ENCODE results near the gene ZDBF2.
"Not testable (repeated sequence)": the region's sequence is repeated elsewhere in the genome, so short reads cannot be mapped to it uniquely, and the experiment has no call there.

Gene ZDBF2

GRCh38 chr2:206289391-206289790, 14.9 kb downstream of the ZDBF2 start:
- no peaks in the 10 kb centered on the region for H3K4me1 ChIP-seq (ENCODE audit: control extremely low read depth in 1 of 4, control insufficient read depth in 4 of 4, insufficient read depth in 4 of 4, low read length in 3 of 4)
- DNase-seq: no peak
- H3K9me3 ChIP-seq (ENCODE audit: control extremely low read depth in 1 of 5, control insufficient read depth in 4 of 5, insufficient read depth in 2 of 5, low read depth in 1 of 5, low read length in 4 of 5): peaks cover 0 to 30% (median 13%) of the 10 kb centered on the region in 5 experiments
- CTCF ChIA-PET: interaction anchor here (0.5 to 1.2 kb wide), 3 partner anchors 11 to 193 kb away, joined by 3 read pairs; no protein-coding TSS in a partner anchor
- H3K27me3 ChIP-seq (replicated peaks in 2 of 5; ENCODE audit: control insufficient read depth in 4 of 5, insufficient read depth in 5 of 5, low read length in 4 of 5): no peaks in the 10 kb centered on the region
- H3K36me3 ChIP-seq (ENCODE audit: control insufficient read depth in 4 of 4, insufficient read depth in 4 of 4, low read length in 3 of 4): peaks cover 0 to 7% (median 3%) of the 10 kb centered on the region in 4 experiments
- POLR2A ChIA-PET: no interaction called here
- 91% methylated on average over 3 of the region's 4 CpGs for WGBS (ENCODE audit: insufficient coverage)
- H3K27ac ChIP-seq (ENCODE audit: insufficient read depth in 1 of 2, low read depth in 1 of 2, low read length in 2 of 2, poor library complexity in 1 of 2, severe bottlenecking in 2 of 2): no peak overlapping the region
- H3K4me3 ChIP-seq (ENCODE audit: control insufficient read depth in 1 of 7, extremely low read depth in 1 of 7, insufficient read depth in 4 of 7, low read depth in 2 of 7, low read length in 6 of 7): no peak overlapping the region

GRCh38 chr2:206296128-206296527, 21.7 kb downstream of the ZDBF2 start:
- ChIA-PET CTCF (no interaction called here), POLR2A (no interaction called here)
- Histone ChIP-seq H3K9me3 (ENCODE audit: control extremely low read depth in 1 of 5, control insufficient read depth in 4 of 5, insufficient read depth in 2 of 5, low read depth in 1 of 5, low read length in 4 of 5) (peaks cover 0 to under 1% (median 0%) of the 10 kb centered on the region in 5 experiments), H3K4me3 (ENCODE audit: control insufficient read depth in 1 of 7, extremely low read depth in 1 of 7, insufficient read depth in 4 of 7, low read depth in 2 of 7, low read length in 6 of 7) (no peak overlapping the region), H3K27me3 (replicated peaks in 2 of 5; ENCODE audit: control insufficient read depth in 4 of 5, insufficient read depth in 5 of 5, low read length in 4 of 5) (no peaks in the 10 kb centered on the region), H3K4me1 (ENCODE audit: control extremely low read depth in 1 of 4, control insufficient read depth in 4 of 4, insufficient read depth in 4 of 4, low read length in 3 of 4) (no peaks in the 10 kb centered on the region), H3K36me3 (ENCODE audit: control insufficient read depth in 4 of 4, insufficient read depth in 4 of 4, low read length in 3 of 4) (no peaks in the 10 kb centered on the region), H3K27ac (ENCODE audit: insufficient read depth in 1 of 2, low read depth in 1 of 2, low read length in 2 of 2, poor library complexity in 1 of 2, severe bottlenecking in 2 of 2) (no peak overlapping the region)
- 100% methylated on average over 1 of the region's 3 CpGs for WGBS (ENCODE audit: insufficient coverage)
- no peak for DNase-seq

GRCh38 chr2:206299608-206300007, 25.1 kb downstream of the ZDBF2 start:
- CTCF ChIA-PET: not testable (repeated sequence)

DNA sequence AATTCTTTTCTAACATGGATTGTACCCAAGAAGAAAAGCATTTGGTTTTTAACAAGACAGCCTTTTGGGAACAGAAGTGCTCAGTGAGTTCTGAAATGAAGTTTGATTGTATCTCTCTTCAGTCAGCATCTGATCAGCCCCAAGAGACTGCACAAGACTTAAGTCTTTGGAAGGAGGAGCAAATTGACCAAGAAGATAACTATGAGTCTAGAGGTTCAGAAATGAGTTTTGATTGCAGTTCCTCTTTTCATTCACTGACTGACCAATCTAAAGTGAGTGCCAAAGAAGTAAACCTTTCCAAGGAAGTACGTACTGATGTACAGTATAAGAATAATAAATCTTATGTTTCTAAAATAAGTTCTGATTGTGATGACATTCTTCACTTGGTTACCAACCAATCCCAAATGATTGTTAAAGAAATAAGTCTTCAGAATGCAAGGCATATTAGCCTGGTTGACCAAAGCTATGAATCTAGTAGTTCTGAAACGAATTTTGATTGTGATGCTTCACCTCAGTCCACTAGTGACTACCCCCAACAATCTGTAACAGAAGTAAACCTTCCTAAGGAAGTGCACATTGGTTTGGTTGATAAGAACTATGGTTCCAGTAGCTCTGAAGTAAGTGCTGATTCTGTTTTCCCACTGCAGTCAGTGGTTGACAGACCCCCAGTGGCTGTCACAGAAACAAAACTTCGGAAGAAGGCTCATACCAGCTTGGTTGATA, 31.2 kb downstream of the ZDBF2 start:
- no peaks in the 10 kb centered on the region for H3K4me1 ChIP-seq (ENCODE audit: control extremely low read depth in 1 of 4, control insufficient read depth in 4 of 4, insufficient read depth in 4 of 4, low read length in 3 of 4)
- no peak overlapping the region for H3K27ac ChIP-seq (ENCODE audit: insufficient read depth in 1 of 2, low read depth in 1 of 2, low read length in 2 of 2, poor library complexity in 1 of 2, severe bottlenecking in 2 of 2)
- WGBS (ENCODE audit: insufficient coverage): 100% methylated on average over 1 of the region's 3 CpGs
- no peak overlapping the region for H3K4me3 ChIP-seq (ENCODE audit: control insufficient read depth in 1 of 7, extremely low read depth in 1 of 7, insufficient read depth in 4 of 7, low read depth in 2 of 7, low read length in 6 of 7)
- H3K9me3 ChIP-seq (ENCODE audit: control extremely low read depth in 1 of 5, control insufficient read depth in 4 of 5, insufficient read depth in 2 of 5, low read depth in 1 of 5, low read length in 4 of 5): peaks cover 0 to 2% (median 0%) of the 10 kb centered on the region in 5 experiments
- ChIA-PET CTCF (no interaction called here), POLR2A (interaction anchor here (0.5 kb wide), 1 partner anchor 9 kb away, joined by 3 read pairs; no protein-coding TSS in a partner anchor)
- H3K36me3 ChIP-seq (ENCODE audit: control insufficient read depth in 4 of 4, insufficient read depth in 4 of 4, low read length in 3 of 4): no peaks in the 10 kb centered on the region
- DNase-seq: no peak
- peaks cover 0 to 2% (median 0%) of the 10 kb centered on the region in 5 experiments for H3K27me3 ChIP-seq (replicated peaks in 2 of 5; ENCODE audit: control insufficient read depth in 4 of 5, insufficient read depth in 5 of 5, low read length in 4 of 5)

More at GRCh38 chr2:206299608-206300007, 25.1 kb downstream of the ZDBF2 start:
- H3K9me3 ChIP-seq (ENCODE audit: control extremely low read depth in 1 of 5, control insufficient read depth in 4 of 5, insufficient read depth in 2 of 5, low read depth in 1 of 5, low read length in 4 of 5); H3K4me1 ChIP-seq (ENCODE audit: control extremely low read depth in 1 of 4, control insufficient read depth in 4 of 4, insufficient read depth in 4 of 4, low read length in 3 of 4); H3K27ac ChIP-seq (ENCODE audit: insufficient read depth in 1 of 2, low read depth in 1 of 2, low read length in 2 of 2, poor library complexity in 1 of 2, severe bottlenecking in 2 of 2); H3K36me3 ChIP-seq (ENCODE audit: control insufficient read depth in 4 of 4, insufficient read depth in 4 of 4, low read length in 3 of 4); H3K4me3 ChIP-seq (ENCODE audit: control insufficient read depth in 1 of 7, extremely low read depth in 1 of 7, insufficient read depth in 4 of 7, low read depth in 2 of 7, low read length in 6 of 7); POLR2A ChIA-PET; DNase-seq; H3K27me3 ChIP-seq (replicated peaks in 2 of 5; ENCODE audit: control insufficient read depth in 4 of 5, insufficient read depth in 5 of 5, low read length in 4 of 5): not testable (repeated sequence)
- WGBS (ENCODE audit: insufficient coverage): 95% methylated on average over 7 of the region's 10 CpGs

DNA sequence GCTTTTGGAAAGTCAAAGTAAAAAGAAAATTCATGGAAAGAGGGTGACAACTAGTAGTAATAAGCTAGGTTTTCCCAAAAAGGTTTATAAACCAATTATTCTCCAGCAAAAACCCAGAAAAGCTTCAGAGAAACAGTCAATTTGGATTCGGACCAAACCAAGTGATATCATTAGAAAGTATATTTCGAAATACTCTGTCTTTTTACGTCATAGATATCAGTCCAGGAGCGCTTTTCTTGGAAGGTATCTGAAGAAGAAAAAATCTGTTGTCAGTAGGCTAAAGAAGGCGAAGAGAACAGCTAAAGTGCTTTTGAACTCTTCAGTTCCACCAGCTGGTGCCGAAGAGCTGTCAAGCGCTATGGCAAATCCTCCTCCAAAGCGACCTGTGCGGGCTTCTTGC, 36.6 kb downstream of the ZDBF2 start:
- Histone ChIP-seq H3K36me3 (ENCODE audit: control insufficient read depth in 4 of 4, insufficient read depth in 4 of 4, low read length in 3 of 4) (no peaks in the 10 kb centered on the region), H3K4me3 (ENCODE audit: control insufficient read depth in 1 of 7, extremely low read depth in 1 of 7, insufficient read depth in 4 of 7, low read depth in 2 of 7, low read length in 6 of 7) (no peak overlapping the region), H3K4me1 (ENCODE audit: control extremely low read depth in 1 of 4, control insufficient read depth in 4 of 4, insufficient read depth in 4 of 4, low read length in 3 of 4) (peaks cover 0 to 1% (median 0%) of the 10 kb centered on the region in 4 experiments), H3K27ac (ENCODE audit: insufficient read depth in 1 of 2, low read depth in 1 of 2, low read length in 2 of 2, poor library complexity in 1 of 2, severe bottlenecking in 2 of 2) (no peak overlapping the region), H3K27me3 (replicated peaks in 2 of 5; ENCODE audit: control insufficient read depth in 4 of 5, insufficient read depth in 5 of 5, low read length in 4 of 5) (peaks cover 0 to 2% (median 0%) of the 10 kb centered on the region in 5 experiments), H3K9me3 (ENCODE audit: control extremely low read depth in 1 of 5, control insufficient read depth in 4 of 5, insufficient read depth in 2 of 5, low read depth in 1 of 5, low read length in 4 of 5) (peaks cover 0 to 2% (median 0%) of the 10 kb centered on the region in 5 experiments)
- ChIA-PET POLR2A (no interaction called here), CTCF (no interaction called here)
- no peak for DNase-seq
- WGBS (ENCODE audit: insufficient coverage): 98% methylated on average over 9 of the region's 9 CpGs

DNA sequence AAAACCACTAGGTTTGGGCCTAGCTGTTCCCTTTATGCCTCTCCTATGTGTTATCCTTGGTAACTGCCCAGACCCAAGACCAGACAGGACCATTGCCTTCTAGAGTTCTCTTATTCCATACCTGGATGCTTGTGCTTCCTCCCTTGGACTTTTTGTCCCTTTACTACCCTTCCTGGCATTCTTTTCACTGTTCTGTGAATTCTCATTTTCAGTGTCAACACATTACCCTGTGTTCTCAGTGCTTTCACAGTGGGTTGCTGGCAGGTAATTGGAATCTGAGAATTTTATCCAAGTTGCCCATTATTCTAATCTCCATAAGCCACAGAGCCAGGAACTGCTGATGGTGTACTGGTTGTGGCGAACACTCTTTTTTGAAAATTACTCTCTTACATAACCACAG, 41.7 kb downstream of the ZDBF2 start:
- H3K27me3 ChIP-seq (replicated peaks in 2 of 5; ENCODE audit: control insufficient read depth in 4 of 5, insufficient read depth in 5 of 5, low read length in 4 of 5): no peaks in the 10 kb centered on the region
- H3K36me3 ChIP-seq (ENCODE audit: control insufficient read depth in 4 of 4, insufficient read depth in 4 of 4, low read length in 3 of 4): peaks cover 0 to 3% (median 0%) of the 10 kb centered on the region in 4 experiments
- ChIA-PET POLR2A (no interaction called here), CTCF (no interaction called here)
- H3K9me3 ChIP-seq (ENCODE audit: control extremely low read depth in 1 of 5, control insufficient read depth in 4 of 5, insufficient read depth in 2 of 5, low read depth in 1 of 5, low read length in 4 of 5): peaks cover 1 to 15% (median 5%) of the 10 kb centered on the region in 5 experiments
- no peak for DNase-seq
- WGBS (ENCODE audit: insufficient coverage): 60% methylated on average over 1 of the region's 1 CpG
- no peak overlapping the region for H3K27ac ChIP-seq (ENCODE audit: insufficient read depth in 1 of 2, low read depth in 1 of 2, low read length in 2 of 2, poor library complexity in 1 of 2, severe bottlenecking in 2 of 2)
- peaks cover 0 to 7% (median 1%) of the 10 kb centered on the region in 4 experiments for H3K4me1 ChIP-seq (ENCODE audit: control extremely low read depth in 1 of 4, control insufficient read depth in 4 of 4, insufficient read depth in 4 of 4, low read length in 3 of 4)
- no peak overlapping the region for H3K4me3 ChIP-seq (ENCODE audit: control insufficient read depth in 1 of 7, extremely low read depth in 1 of 7, insufficient read depth in 4 of 7, low read depth in 2 of 7, low read length in 6 of 7)

GRCh38 chr2:206323033-206323432, 48.6 kb downstream of the ZDBF2 start:
- ChIA-PET POLR2A (no interaction called here), CTCF (interaction anchor here (1.2 kb wide), 1 partner anchor 14 kb away, joined by 3 read pairs; no protein-coding TSS in a partner anchor)
- peaks cover 0 to 3% (median 0%) of the 10 kb centered on the region in 4 experiments for H3K36me3 ChIP-seq (ENCODE audit: control insufficient read depth in 4 of 4, insufficient read depth in 4 of 4, low read length in 3 of 4)
- no peaks in the 10 kb centered on the region for H3K4me1 ChIP-seq (ENCODE audit: control extremely low read depth in 1 of 4, control insufficient read depth in 4 of 4, insufficient read depth in 4 of 4, low read length in 3 of 4)
- H3K4me3 ChIP-seq (ENCODE audit: control insufficient read depth in 1 of 7, extremely low read depth in 1 of 7, insufficient read depth in 4 of 7, low read depth in 2 of 7, low read length in 6 of 7): no peak overlapping the region
- no peak for DNase-seq
- H3K9me3 ChIP-seq (ENCODE audit: control extremely low read depth in 1 of 5, control insufficient read depth in 4 of 5, insufficient read depth in 2 of 5, low read depth in 1 of 5, low read length in 4 of 5): peaks cover 1 to 15% (median 5%) of the 10 kb centered on the region in 5 experiments
- 100% methylated on average over 2 of the region's 3 CpGs for WGBS (ENCODE audit: insufficient coverage)
- H3K27me3 ChIP-seq (replicated peaks in 2 of 5; ENCODE audit: control insufficient read depth in 4 of 5, insufficient read depth in 5 of 5, low read length in 4 of 5): no peaks in the 10 kb centered on the region
- H3K27ac ChIP-seq (ENCODE audit: insufficient read depth in 1 of 2, low read depth in 1 of 2, low read length in 2 of 2, poor library complexity in 1 of 2, severe bottlenecking in 2 of 2): no peak overlapping the region
